Left lung (tissue), 10 donors: Measurements from ENCODE around the gene GPR61. TPM values are rescaled to one million over a fixed set of nuclear protein-coding genes. Genes with fewer than 3 reads are reported as not detected.
A peak's percentile ranks its signal among the peaks of the same experiment; 100 is the strongest.

Experiments
- ATAC-seq: fragments of 200-7000 bp; cut with Tn5 transposase; one replicate; pipeline ENCODE4 v1.9.1; 2020; ENCODE audit warnings: moderate library complexity
- DNase-seq, 4 donors: peaks; one replicate each; pipeline ENCODE4 v3.0.0-alpha.2; 2013 to 2020
- H3K27ac ChIP-seq, 2 donors: fragments of 200-600 bp; sonication (generic) in 1 of 2; one replicate each; pipeline versions ENCODE4 v1.5.0 to v1.8.0; 2020 to 2021
- H3K27me3 ChIP-seq, 2 donors: fragments of 200-600 bp; sonication (generic) in 1 of 2; one replicate each; pipeline versions ENCODE4 v1.5.0 to v1.8.0; 2020 to 2021
- H3K36me3 ChIP-seq, 2 donors: fragments of 200-600 bp; sonication (generic) in 1 of 2; one replicate each; pipeline versions ENCODE4 v1.5.0 to v1.8.0; 2020 to 2021
- H3K4me1 ChIP-seq, 2 donors: fragments of 200-600 bp; one replicate each; pipeline ENCODE4 v1.8.0; 2021
- H3K4me3 ChIP-seq, 2 donors: fragments of 200-600 bp; sonication (generic) in 1 of 2; one replicate each; pipeline versions ENCODE4 v1.5.0 to v1.8.0; 2020 to 2021; ENCODE audit warnings: mild to moderate bottlenecking in 1 of 2
- H3K9me3 ChIP-seq, 2 donors: fragments of 200-600 bp; sonication (generic) in 1 of 2; one replicate each; pipeline versions ENCODE4 v1.5.0 to v1.8.0; 2020 to 2021
- intact Hi-C, 2 donors: fragments of 100-400 bp; cut with DNase I; formaldehyde crosslinking; loops; one replicate each; pipeline versions ENCODE4 v1.11.2 to v1.14.2; 2022
- polyA plus RNA-seq, 6 donors: library from polyadenylated mRNA; unstranded; fragments of 120-200 nt; gene quantifications; one replicate each; pipeline ENCODE4 v1.2.1, GENCODE V29; 2013; ENCODE audit not compliant: insufficient read length in 6 of 6
- total RNA-seq, 2 donors: library from RNA; stranded (reverse); fragmentation: NEBNext Ultra II Directional; extraction: Animal tissue kit (Norgen Biotek cat#: 25700); gene quantifications; one replicate each; pipeline ENCODE4 v1.2.1, GENCODE V29; 2021
- TF ChIP-seq, protein P1 (sequence below), 2 donors: fragments of 200-600 bp; sonication (generic) in 1 of 2; IDR thresholded peaks; one replicate each; pipeline versions ENCODE4 v1.5.0 to v1.8.0; 2021; ENCODE audit warnings: antibody characterized with exemption in 2 of 2
- donor health status: DM: no; HTN: yes; CAD: no.
- donor health status: DM: no; HTN: no; CAD: no.

The GPR61 gene
- total and polyA plus RNA-seq, 8 donors = 0.43 to 0.93 (median 0.69) TPM; not detected in 2

- Histone ChIP-seq H3K4me3 (peak within 1 kb of the TSS; percentile 71 to 83), H3K27me3 (no peaks in the 10 kb centered on the region), H3K36me3 (no peaks in the 10 kb centered on the region), H3K4me1 (peaks cover 23 to 61% of the 10 kb centered on the region in 2 donors), H3K27ac (peak within 1 kb of the TSS; percentile 93 to 98), H3K9me3 (no peaks in the 10 kb centered on the region)
- intact Hi-C loops = loop anchor here in 1 of 2 donors (5.0 to 10.0 kb wide), 3 partner anchors 74 to 436 kb away; partner anchors contain the start of gene AHCYL1
- TF ChIP-seq, protein P1, sequence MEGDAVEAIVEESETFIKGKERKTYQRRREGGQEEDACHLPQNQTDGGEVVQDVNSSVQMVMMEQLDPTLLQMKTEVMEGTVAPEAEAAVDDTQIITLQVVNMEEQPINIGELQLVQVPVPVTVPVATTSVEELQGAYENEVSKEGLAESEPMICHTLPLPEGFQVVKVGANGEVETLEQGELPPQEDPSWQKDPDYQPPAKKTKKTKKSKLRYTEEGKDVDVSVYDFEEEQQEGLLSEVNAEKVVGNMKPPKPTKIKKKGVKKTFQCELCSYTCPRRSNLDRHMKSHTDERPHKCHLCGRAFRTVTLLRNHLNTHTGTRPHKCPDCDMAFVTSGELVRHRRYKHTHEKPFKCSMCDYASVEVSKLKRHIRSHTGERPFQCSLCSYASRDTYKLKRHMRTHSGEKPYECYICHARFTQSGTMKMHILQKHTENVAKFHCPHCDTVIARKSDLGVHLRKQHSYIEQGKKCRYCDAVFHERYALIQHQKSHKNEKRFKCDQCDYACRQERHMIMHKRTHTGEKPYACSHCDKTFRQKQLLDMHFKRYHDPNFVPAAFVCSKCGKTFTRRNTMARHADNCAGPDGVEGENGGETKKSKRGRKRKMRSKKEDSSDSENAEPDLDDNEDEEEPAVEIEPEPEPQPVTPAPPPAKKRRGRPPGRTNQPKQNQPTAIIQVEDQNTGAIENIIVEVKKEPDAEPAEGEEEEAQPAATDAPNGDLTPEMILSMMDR (IDR thresholded peaks at IDR 0.05) = no peak
- DNase-seq (peak; percentile 96 to 99 (median 97)), ATAC-seq (peak; percentile 98)
Observed at GRCh38 chr1:109548321-109549267, 8.9 kb downstream of the GPR61 start, which contains the start of gene GNAI3. TSS of gene GNAI3 (plus strand) at chr1:109548615. CDS start at chr1:109548721, 106 bp downstream.

- DNase-seq (no peak), ATAC-seq (no peak)
- H3K4me1 ChIP-seq = peaks cover 0 to 77% of the 10 kb centered on the region in 2 donors
- H3K36me3 ChIP-seq = no peaks in the 10 kb centered on the region
- no peaks in the 10 kb centered on the region for H3K27me3 ChIP-seq
- intact Hi-C loops = no loop called here
- no peaks in the 10 kb centered on the region for H3K9me3 ChIP-seq
- TF ChIP-seq, protein P1 (IDR thresholded peaks at IDR 0.05) = no peak
- peak overlapping the region in 1 of 2 donors; percentile 34 for H3K27ac ChIP-seq
- no peak overlapping the region for H3K4me3 ChIP-seq
Observed at GRCh38 chr1:109556563-109556962, 16.9 kb downstream of the GPR61 start.

- DNase-seq (no peak), ATAC-seq (no peak)
- peaks cover 0 to 72% of the 10 kb centered on the region in 2 donors for H3K4me1 ChIP-seq
- no peak overlapping the region for H3K4me3 ChIP-seq
- H3K27me3 ChIP-seq = no peaks in the 10 kb centered on the region
- TF ChIP-seq, protein P1 (IDR thresholded peaks at IDR 0.05) = no peak
- H3K27ac ChIP-seq = no peak overlapping the region
- no peaks in the 10 kb centered on the region for H3K36me3 ChIP-seq
- intact Hi-C loops = no loop called here
- no peaks in the 10 kb centered on the region for H3K9me3 ChIP-seq
Observed at GRCh38 chr1:109557520-109557919, 17.8 kb downstream of the GPR61 start.

GRCh38 chr1:109559995-109560394 lies 20.3 kb downstream of the GPR61 start:
- H3K4me1 ChIP-seq = peaks cover 5 to 73% of the 10 kb centered on the region in 2 donors
- DNase-seq (no peak), ATAC-seq (no peak)
- H3K4me3 ChIP-seq = no peak overlapping the region
- intact Hi-C loops = no loop called here
- TF ChIP-seq, protein P1 (IDR thresholded peaks at IDR 0.05) = no peak
- H3K9me3 ChIP-seq = no peaks in the 10 kb centered on the region
- H3K27ac ChIP-seq = no peak overlapping the region
- H3K36me3 ChIP-seq = no peaks in the 10 kb centered on the region
- no peaks in the 10 kb centered on the region for H3K27me3 ChIP-seq

DNA sequence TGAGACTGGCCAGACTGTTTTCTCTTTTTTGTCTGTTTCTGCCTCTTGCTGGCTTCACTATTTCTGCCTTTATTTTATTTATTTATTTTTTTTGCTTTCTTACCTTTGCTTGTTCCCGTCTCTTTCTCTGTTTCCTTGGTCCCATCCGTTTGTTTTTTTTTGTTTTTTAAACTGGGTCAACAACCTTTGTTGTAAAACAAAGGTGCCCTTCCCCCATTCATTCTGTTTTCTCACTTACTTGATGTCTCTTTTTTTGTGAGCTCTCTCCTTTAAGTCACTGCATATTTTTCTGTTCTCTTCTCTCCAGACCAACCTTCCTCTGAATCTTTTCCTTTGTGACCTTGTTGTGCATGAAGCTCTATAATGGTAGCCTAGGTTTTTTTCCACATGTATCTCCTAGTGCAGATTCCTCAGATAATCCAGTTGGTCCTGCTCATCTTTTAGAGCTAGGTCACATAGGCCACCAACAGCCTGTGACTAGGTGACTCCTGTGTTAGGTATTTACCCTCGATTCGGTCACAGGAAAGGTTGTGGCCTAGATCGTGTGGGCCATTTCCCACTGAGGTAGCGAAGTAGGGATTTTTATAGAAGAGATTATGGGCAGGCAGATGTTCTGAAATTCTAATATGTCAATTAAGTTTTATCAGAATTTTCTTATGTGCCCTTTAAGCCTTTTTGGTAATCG lies 24.7 kb downstream of the GPR61 start:
- DNase-seq (no peak), ATAC-seq (no peak)
- Histone ChIP-seq H3K4me1 (peaks cover 9 to 66% of the 10 kb centered on the region in 2 donors), H3K4me3 (no peak overlapping the region), H3K27ac (no peak overlapping the region), H3K27me3 (no peaks in the 10 kb centered on the region), H3K9me3 (no peaks in the 10 kb centered on the region), H3K36me3 (no peaks in the 10 kb centered on the region)
- intact Hi-C loops = no loop called here
- TF ChIP-seq, protein P1 (IDR thresholded peaks at IDR 0.05) = no peak
